ENCODE measurements around the gene NXF3.

The NXF3 gene

GRCh38 chrX:103099691-103100090, 6.7 kb upstream of the NXF3 start:
- H3K4me1 ChIP-seq (ENCODE audit: control insufficient read depth, insufficient read depth, low read depth, low read length) = no peaks in the 10 kb centered on the region
- H3K4me3 ChIP-seq (ENCODE audit: insufficient read depth in 1 of 2, low read depth in 1 of 2, low read length in 2 of 2) = no peak overlapping the region
- no peak overlapping the region for H3K18ac ChIP-seq (ENCODE audit: low read depth in 1 of 2, low read length in 2 of 2)
- H3K14ac ChIP-seq (ENCODE audit: low read length in 2 of 2) = no peak overlapping the region
- no peak overlapping the region for H3K9ac ChIP-seq (ENCODE audit: low read length)
- no peaks in the 10 kb centered on the region for H3K79me1 ChIP-seq (replicated peaks; ENCODE audit: low read length, poor library complexity, severe bottlenecking)
- no peak overlapping the region for H4K8ac ChIP-seq (ENCODE audit: low read length)
- no peak overlapping the region for H2BK120ac ChIP-seq (ENCODE audit: low read depth, low read length)
- H3K27ac ChIP-seq (ENCODE audit: low read length, poor library complexity, severe bottlenecking) = no peak overlapping the region
- no peaks in the 10 kb centered on the region for H3K9me3 ChIP-seq (ENCODE audit: control insufficient read depth, low read length)
- H3K4ac ChIP-seq (ENCODE audit: low read depth in 1 of 2, low read length in 2 of 2) = no peak overlapping the region
- no peaks in the 10 kb centered on the region for H3K36me3 ChIP-seq (ENCODE audit: control insufficient read depth in 1 of 2, insufficient read depth in 2 of 2, low read depth in 1 of 2, low read length in 2 of 2)
- H3K23ac ChIP-seq (ENCODE audit: low read length in 2 of 2) = no peak overlapping the region
- no peak overlapping the region for H2AK5ac ChIP-seq (ENCODE audit: low read length, severe bottlenecking)
- no peak overlapping the region for H2BK5ac ChIP-seq (ENCODE audit: low read depth, low read length, poor library complexity, severe bottlenecking)
- no peak overlapping the region for H3K4me2 ChIP-seq (ENCODE audit: low read length, poor library complexity, severe bottlenecking)
- WGBS = no CpG with 5 or more reads among the region's 4 CpGs
- H3K27me3 ChIP-seq (ENCODE audit: control insufficient read depth in 1 of 2, insufficient read depth in 1 of 2, low read length in 2 of 2) = peaks cover 0 to 7% of the 10 kb centered on the region in 2 experiments
- H2AFZ ChIP-seq (ENCODE audit: low read depth, low read length) = no peak overlapping the region
- no peak overlapping the region for H2BK12ac ChIP-seq (ENCODE audit: low read length in 2 of 2)
- DNase-seq = no peak
- no peak overlapping the region for H2BK15ac ChIP-seq (ENCODE audit: low read depth, poor library complexity, severe bottlenecking)
- H4K91ac ChIP-seq (ENCODE audit: low read length) = no peak overlapping the region

- no peak overlapping the region for H3K4ac ChIP-seq (ENCODE audit: low read depth in 1 of 2, low read length in 2 of 2)
- no peak overlapping the region for H2BK15ac ChIP-seq (ENCODE audit: low read depth, poor library complexity, severe bottlenecking)
- H3K9ac ChIP-seq (ENCODE audit: low read length) = no peak overlapping the region
- H3K79me1 ChIP-seq (replicated peaks; ENCODE audit: low read length, poor library complexity, severe bottlenecking) = no peaks in the 10 kb centered on the region
- no peak overlapping the region for H3K23ac ChIP-seq (ENCODE audit: low read length in 2 of 2)
- H3K14ac ChIP-seq (ENCODE audit: low read length in 2 of 2) = no peak overlapping the region
- no peak overlapping the region for H2BK12ac ChIP-seq (ENCODE audit: low read length in 2 of 2)
- no peak overlapping the region for H2AK5ac ChIP-seq (ENCODE audit: low read length, severe bottlenecking)
- H2BK5ac ChIP-seq (ENCODE audit: low read depth, low read length, poor library complexity, severe bottlenecking) = no peak overlapping the region
- H3K36me3 ChIP-seq (ENCODE audit: control insufficient read depth in 1 of 2, insufficient read depth in 2 of 2, low read depth in 1 of 2, low read length in 2 of 2) = no peaks in the 10 kb centered on the region
- no peak for DNase-seq
- WGBS = 64% methylated on average over 2 of the region's 2 CpGs
- no peak overlapping the region for H3K18ac ChIP-seq (ENCODE audit: low read depth in 1 of 2, low read length in 2 of 2)
- H3K4me3 ChIP-seq (ENCODE audit: insufficient read depth in 1 of 2, low read depth in 1 of 2, low read length in 2 of 2) = no peak overlapping the region
- H3K4me1 ChIP-seq (ENCODE audit: control insufficient read depth, insufficient read depth, low read depth, low read length) = no peaks in the 10 kb centered on the region
- H4K91ac ChIP-seq (ENCODE audit: low read length) = no peak overlapping the region
- H3K27me3 ChIP-seq (ENCODE audit: control insufficient read depth in 1 of 2, insufficient read depth in 1 of 2, low read length in 2 of 2) = peaks cover 0 to 7% of the 10 kb centered on the region in 2 experiments
- H2AFZ ChIP-seq (ENCODE audit: low read depth, low read length) = no peak overlapping the region
- H3K9me3 ChIP-seq (ENCODE audit: control insufficient read depth, low read length) = no peaks in the 10 kb centered on the region
- no peak overlapping the region for H2BK120ac ChIP-seq (ENCODE audit: low read depth, low read length)
- no peak overlapping the region for H3K27ac ChIP-seq (ENCODE audit: low read length, poor library complexity, severe bottlenecking)
- no peak overlapping the region for H4K8ac ChIP-seq (ENCODE audit: low read length)
- no peak overlapping the region for H3K4me2 ChIP-seq (ENCODE audit: low read length, poor library complexity, severe bottlenecking)
These were observed 5.5 kb upstream of the NXF3 start for GRCh38 chrX:103098488-103098887.

GRCh38 chrX:103081051-103081450, 11.9 kb downstream of the NXF3 start:
- H2BK15ac ChIP-seq (ENCODE audit: low read depth, poor library complexity, severe bottlenecking) = no peak overlapping the region
- H3K4me1 ChIP-seq (ENCODE audit: control insufficient read depth, insufficient read depth, low read depth, low read length) = no peaks in the 10 kb centered on the region
- H2BK5ac ChIP-seq (ENCODE audit: low read depth, low read length, poor library complexity, severe bottlenecking) = no peak overlapping the region
- H3K9ac ChIP-seq (ENCODE audit: low read length) = no peak overlapping the region
- no peak overlapping the region for H3K4me3 ChIP-seq (ENCODE audit: insufficient read depth in 1 of 2, low read depth in 1 of 2, low read length in 2 of 2)
- no peak overlapping the region for H3K4me2 ChIP-seq (ENCODE audit: low read length, poor library complexity, severe bottlenecking)
- H3K27me3 ChIP-seq (ENCODE audit: control insufficient read depth in 1 of 2, insufficient read depth in 1 of 2, low read length in 2 of 2) = peaks cover 0 to 58% of the 10 kb centered on the region in 2 experiments
- no peak overlapping the region for H3K18ac ChIP-seq (ENCODE audit: low read depth in 1 of 2, low read length in 2 of 2)
- no peak overlapping the region for H4K8ac ChIP-seq (ENCODE audit: low read length)
- 66% methylated on average over 3 of the region's 6 CpGs for WGBS
- H3K79me1 ChIP-seq (replicated peaks; ENCODE audit: low read length, poor library complexity, severe bottlenecking) = no peaks in the 10 kb centered on the region
- H2AFZ ChIP-seq (ENCODE audit: low read depth, low read length) = no peak overlapping the region
- H2BK120ac ChIP-seq (ENCODE audit: low read depth, low read length) = no peak overlapping the region
- no peak for DNase-seq
- no peak overlapping the region for H4K91ac ChIP-seq (ENCODE audit: low read length)
- H2AK5ac ChIP-seq (ENCODE audit: low read length, severe bottlenecking) = no peak overlapping the region
- H3K14ac ChIP-seq (ENCODE audit: low read length in 2 of 2) = no peak overlapping the region
- no peaks in the 10 kb centered on the region for H3K36me3 ChIP-seq (ENCODE audit: control insufficient read depth in 1 of 2, insufficient read depth in 2 of 2, low read depth in 1 of 2, low read length in 2 of 2)
- no peak overlapping the region for H3K27ac ChIP-seq (ENCODE audit: low read length, poor library complexity, severe bottlenecking)
- H2BK12ac ChIP-seq (ENCODE audit: low read length in 2 of 2) = no peak overlapping the region
- H3K9me3 ChIP-seq (ENCODE audit: control insufficient read depth, low read length) = no peaks in the 10 kb centered on the region
- no peak overlapping the region for H3K23ac ChIP-seq (ENCODE audit: low read length in 2 of 2)
- no peak overlapping the region for H3K4ac ChIP-seq (ENCODE audit: low read depth in 1 of 2, low read length in 2 of 2)

DNA sequence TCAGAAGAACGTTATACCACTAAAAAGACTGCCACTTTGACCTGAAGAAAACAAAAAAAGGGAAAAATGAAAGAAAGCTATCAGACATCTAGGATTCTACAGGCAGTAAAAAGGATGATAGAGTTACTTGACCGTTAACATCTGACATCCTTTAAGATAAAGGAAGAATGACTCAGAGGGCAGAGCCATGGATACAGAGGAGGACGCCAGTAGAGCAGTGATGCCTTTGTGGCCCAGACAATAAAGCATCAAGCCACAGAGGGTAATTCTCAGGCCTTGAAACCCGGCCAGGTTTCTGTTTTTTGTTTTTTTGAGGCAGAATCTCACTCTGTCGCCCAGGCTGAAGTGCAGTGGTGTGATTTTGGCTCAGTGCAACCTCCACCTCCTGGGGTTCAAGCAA, 19.5 kb downstream of the NXF3 start:
- Histone ChIP-seq H3K4me1 (ENCODE audit: control insufficient read depth, insufficient read depth, low read depth, low read length) (no peaks in the 10 kb centered on the region), H3K79me1 (replicated peaks; ENCODE audit: low read length, poor library complexity, severe bottlenecking) (no peaks in the 10 kb centered on the region), H2BK15ac (ENCODE audit: low read depth, poor library complexity, severe bottlenecking) (no peak overlapping the region), H3K36me3 (ENCODE audit: control insufficient read depth in 1 of 2, insufficient read depth in 2 of 2, low read depth in 1 of 2, low read length in 2 of 2) (no peaks in the 10 kb centered on the region), H4K8ac (ENCODE audit: low read length) (no peak overlapping the region), H3K9me3 (ENCODE audit: control insufficient read depth, low read length) (no peaks in the 10 kb centered on the region), H3K23ac (ENCODE audit: low read length in 2 of 2) (no peak overlapping the region), H4K91ac (ENCODE audit: low read length) (no peak overlapping the region), H3K27ac (ENCODE audit: low read length, poor library complexity, severe bottlenecking) (no peak overlapping the region), H2BK12ac (ENCODE audit: low read length in 2 of 2) (no peak overlapping the region), H3K18ac (ENCODE audit: low read depth in 1 of 2, low read length in 2 of 2) (no peak overlapping the region), H3K14ac (ENCODE audit: low read length in 2 of 2) (no peak overlapping the region), H3K9ac (ENCODE audit: low read length) (no peak overlapping the region), H2BK120ac (ENCODE audit: low read depth, low read length) (no peak overlapping the region), H3K4me2 (ENCODE audit: low read length, poor library complexity, severe bottlenecking) (no peak overlapping the region), H2BK5ac (ENCODE audit: low read depth, low read length, poor library complexity, severe bottlenecking) (no peak overlapping the region), H3K27me3 (ENCODE audit: control insufficient read depth in 1 of 2, insufficient read depth in 1 of 2, low read length in 2 of 2) (peaks cover 0 to 37% of the 10 kb centered on the region in 2 experiments), H2AFZ (ENCODE audit: low read depth, low read length) (no peak overlapping the region), H3K4ac (ENCODE audit: low read depth in 1 of 2, low read length in 2 of 2) (no peak overlapping the region), H2AK5ac (ENCODE audit: low read length, severe bottlenecking) (no peak overlapping the region), H3K4me3 (ENCODE audit: insufficient read depth in 1 of 2, low read depth in 1 of 2, low read length in 2 of 2) (no peak overlapping the region)
- 52% methylated on average over 4 of the region's 5 CpGs for WGBS
- DNase-seq = no peak
